ENCODE measurements around the gene PARD6A. TPM values are rescaled to one million over a fixed set of nuclear protein-coding genes. Genes with fewer than 3 reads are reported as not detected.

The PARD6A gene
- total RNA-seq, 1 experiment from 2014 or later, result 5.6 TPM

- ChIA-PET CTCF (no interaction called here), POLR2A (no interaction called here), RAD21 (ENCODE audit: low non-redundant PET in 1 of 2, low total read pairs in 2 of 2, uncharacterized antibody in 2 of 2, unreplicated experiment in 2 of 2) (no interaction called here)
- Histone ChIP-seq H3K36me3 (ENCODE audit: control insufficient read depth in 1 of 2, insufficient read depth in 2 of 2, low read length in 2 of 2) (no peaks in the 10 kb centered on the region), H3K4me2 (ENCODE audit: low read length) (no peak overlapping the region), H3K27me3 (ENCODE audit: insufficient read depth, low read length) (no peaks in the 10 kb centered on the region), H3K27ac (ENCODE audit: low read depth, low read length) (no peak overlapping the region), H3K4me3 (replicated peaks in 1 of 2; ENCODE audit: low read depth in 1 of 2, low read length in 2 of 2) (no peak overlapping the region), H3K9me3 (ENCODE audit: control insufficient read depth in 1 of 2, insufficient read depth in 1 of 2, low read depth in 1 of 2, low read length in 2 of 2) (no peaks in the 10 kb centered on the region), H4K20me1 (ENCODE audit: insufficient read depth) (no peaks in the 10 kb centered on the region), H3K9me2 (ENCODE audit: insufficient read depth) (no peaks in the 10 kb centered on the region), H3K79me2 (ENCODE audit: insufficient read depth, low read length) (peaks cover 2% of the 10 kb centered on the region; the same call in 1 of the 2 replicates), H3K4me1 (ENCODE audit: control insufficient read depth in 1 of 2, insufficient read depth in 2 of 2, low read length in 2 of 2) (peaks cover 0 to 13% of the 10 kb centered on the region in 2 experiments; a peak in 1 of 4 replicates), H2AFZ (ENCODE audit: low read depth, low read length, poor library complexity, severe bottlenecking) (no peak overlapping the region), H3K9ac (ENCODE audit: low read length) (no peak overlapping the region)
- no peak for ATAC-seq
- no peak for TF ChIP-seq EZH2 (IDR thresholded peaks at IDR 0.05)
- TF ChIP-seq SRF (IDR thresholded peaks at IDR 0.05; ENCODE audit: low read depth), result no peak
- no peak for TF ChIP-seq TCF7L2 (IDR thresholded peaks at IDR 0.05; ENCODE audit: borderline replicate concordance, extremely low read depth, insufficient read depth, insufficient read length)
- no peak for TF ChIP-seq REST (IDR thresholded peaks at IDR 0.05; ENCODE audit: low read depth)
- TF ChIP-seq YY1 (IDR thresholded peaks at IDR 0.05; ENCODE audit: extremely low read depth, insufficient replicate concordance, low read depth, low read length), result no peak
- no peak for TF ChIP-seq RAD21 (IDR thresholded peaks at IDR 0.05; ENCODE audit: low read depth)
- TF ChIP-seq EZH2phosphoT487 (IDR thresholded peaks at IDR 0.05; ENCODE audit: borderline replicate concordance), result no peak
- no peak for TF ChIP-seq POLR2AphosphoS5 (IDR thresholded peaks at IDR 0.05; ENCODE audit: low read depth, low read length)
- TF ChIP-seq ZFX (IDR thresholded peaks at IDR 0.05), result no peak
- TF ChIP-seq FOSL1 (IDR thresholded peaks at IDR 0.05; ENCODE audit: low read depth), result no peak
- TF ChIP-seq MAX (IDR thresholded peaks at IDR 0.05), result no peak
- TF ChIP-seq ZNF274 (IDR thresholded peaks at IDR 0.05; ENCODE audit: low read depth, low read length), result no peak
- TF ChIP-seq ELF1 (IDR thresholded peaks at IDR 0.05; ENCODE audit: borderline replicate concordance, low read depth), result no peak
- TF ChIP-seq JUND (IDR thresholded peaks at IDR 0.05), result no peak
- TF ChIP-seq SIN3A (IDR thresholded peaks at IDR 0.05; ENCODE audit: low read depth), result no peak
- TF ChIP-seq ZBTB33 (IDR thresholded peaks at IDR 0.05; ENCODE audit: extremely low read depth, insufficient replicate concordance, low read length), result no peak
- no peak for TF ChIP-seq EGR1 (IDR thresholded peaks at IDR 0.05; ENCODE audit: low read depth)
- no peak for DNase-seq (ENCODE audit: low read depth, low spot score)
- no TSS peak for BruUV-seq (replicated peaks)
- intact Hi-C loops (cut with micrococcal nuclease), result no loop called here
Measured at GRCh38 chr16:67651039-67651438, 9.7 kb upstream of the PARD6A start.

Data from HCT116 (cell line).